Fibroblast of lung (primary cell): ENCODE data around the gene MYH9.

Experiments
- EZH2 ChIP-seq: IDR thresholded peaks from 2 replicates; pipeline ENCODE4 v1.5.1; 2012; ENCODE audit warnings: low read length, control low read depth, mild to moderate bottlenecking; ENCODE audit errors: missing control alignments
- TF ChIP-seq, protein P1 (sequence below), 2 donors: IDR thresholded peaks in 1 of 2; conservative IDR thresholded peaks in 1 of 2; 1 replicate in 1 of 2; 2 replicates in 1 of 2; pipeline ENCODE4 v1.5.1; 2011 to 2012; ENCODE audit warnings: low read length in 2 of 2, control low read depth in 1 of 2, inconsistent platforms in 1 of 2, low read depth in 1 of 2, mild to moderate bottlenecking in 1 of 2

DNA sequence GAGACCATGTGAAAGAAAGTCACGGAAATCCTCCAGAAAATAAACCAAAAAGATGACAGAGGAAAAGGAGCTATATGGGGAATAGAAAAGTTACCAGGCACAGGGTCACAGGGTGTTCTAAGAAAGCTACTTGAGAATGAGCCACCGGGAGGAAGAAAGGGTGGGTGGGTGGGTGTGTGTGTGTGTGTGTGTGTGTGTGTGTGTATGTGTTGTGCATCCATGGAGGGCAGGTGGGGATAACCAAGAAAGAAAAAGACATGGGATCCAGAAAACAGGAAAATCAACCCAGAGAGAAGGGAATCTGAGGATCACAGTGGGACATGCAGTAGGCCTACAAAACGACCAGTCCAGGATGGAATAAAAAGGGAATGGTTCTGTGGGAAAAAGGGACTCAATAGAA is 152.2 kb downstream of the MYH9 start:
- TF ChIP-seq, protein P1, sequence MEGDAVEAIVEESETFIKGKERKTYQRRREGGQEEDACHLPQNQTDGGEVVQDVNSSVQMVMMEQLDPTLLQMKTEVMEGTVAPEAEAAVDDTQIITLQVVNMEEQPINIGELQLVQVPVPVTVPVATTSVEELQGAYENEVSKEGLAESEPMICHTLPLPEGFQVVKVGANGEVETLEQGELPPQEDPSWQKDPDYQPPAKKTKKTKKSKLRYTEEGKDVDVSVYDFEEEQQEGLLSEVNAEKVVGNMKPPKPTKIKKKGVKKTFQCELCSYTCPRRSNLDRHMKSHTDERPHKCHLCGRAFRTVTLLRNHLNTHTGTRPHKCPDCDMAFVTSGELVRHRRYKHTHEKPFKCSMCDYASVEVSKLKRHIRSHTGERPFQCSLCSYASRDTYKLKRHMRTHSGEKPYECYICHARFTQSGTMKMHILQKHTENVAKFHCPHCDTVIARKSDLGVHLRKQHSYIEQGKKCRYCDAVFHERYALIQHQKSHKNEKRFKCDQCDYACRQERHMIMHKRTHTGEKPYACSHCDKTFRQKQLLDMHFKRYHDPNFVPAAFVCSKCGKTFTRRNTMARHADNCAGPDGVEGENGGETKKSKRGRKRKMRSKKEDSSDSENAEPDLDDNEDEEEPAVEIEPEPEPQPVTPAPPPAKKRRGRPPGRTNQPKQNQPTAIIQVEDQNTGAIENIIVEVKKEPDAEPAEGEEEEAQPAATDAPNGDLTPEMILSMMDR (conservative IDR thresholded peaks at IDR 0.05 in 1 of 2, IDR thresholded peaks at IDR 0.05 in 1 of 2; ENCODE audit: low read depth in 1 of 2, low read length in 2 of 2) = no peak
- TF ChIP-seq EZH2 = no peak
